NCI-H2227 treated with DMSO at 0.1 percent for 48 hours (cell line): Measurements from ENCODE around the gene FAM237A.

Source experiments
- DNase-seq: peaks from one replicate; lab custom pipeline; 2025; lab: John Stamatoyannopoulos, UW

FAM237A gene

DNA sequence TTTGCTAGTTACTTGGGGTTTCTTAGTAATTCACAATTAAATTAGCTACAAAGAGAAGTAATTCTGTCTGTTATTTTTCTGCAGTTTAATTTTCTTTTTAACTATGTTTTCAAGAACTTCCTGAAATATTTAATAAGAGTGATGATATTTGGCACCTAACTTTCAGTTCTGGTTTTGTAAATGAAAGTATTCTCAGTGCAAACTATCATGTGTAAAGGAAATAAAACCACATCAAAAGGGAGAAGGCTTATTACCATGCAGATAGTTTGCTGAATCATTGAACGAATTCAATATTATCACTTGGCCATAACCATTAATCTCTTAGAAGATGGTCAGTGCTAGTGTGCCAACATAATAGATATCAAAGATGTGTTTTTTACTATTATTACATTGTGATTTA lies 46.7 kb downstream of the FAM237A start:
- DNase-seq, result no peak

DNA sequence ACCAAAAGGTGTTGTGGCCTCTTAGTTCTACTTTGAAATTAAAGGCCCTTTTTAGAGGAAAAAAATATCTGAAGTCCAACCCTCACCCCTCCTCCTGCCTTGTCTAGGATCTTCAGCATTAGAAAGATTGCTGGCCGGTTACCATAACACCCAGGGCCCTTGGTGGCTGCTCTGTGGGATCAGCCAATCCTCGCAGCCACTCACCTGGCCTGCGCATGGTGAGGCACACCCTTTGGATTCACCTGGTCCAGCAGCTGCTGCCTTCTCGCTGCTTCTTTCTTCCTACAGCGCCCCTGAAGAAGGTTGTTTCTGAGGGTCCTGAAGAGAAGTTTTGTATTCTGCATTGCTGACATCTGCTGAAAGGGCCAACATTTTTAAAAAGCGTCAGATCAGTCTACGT lies 50.7 kb downstream of the FAM237A start:
- DNase-seq, result no peak

DNA sequence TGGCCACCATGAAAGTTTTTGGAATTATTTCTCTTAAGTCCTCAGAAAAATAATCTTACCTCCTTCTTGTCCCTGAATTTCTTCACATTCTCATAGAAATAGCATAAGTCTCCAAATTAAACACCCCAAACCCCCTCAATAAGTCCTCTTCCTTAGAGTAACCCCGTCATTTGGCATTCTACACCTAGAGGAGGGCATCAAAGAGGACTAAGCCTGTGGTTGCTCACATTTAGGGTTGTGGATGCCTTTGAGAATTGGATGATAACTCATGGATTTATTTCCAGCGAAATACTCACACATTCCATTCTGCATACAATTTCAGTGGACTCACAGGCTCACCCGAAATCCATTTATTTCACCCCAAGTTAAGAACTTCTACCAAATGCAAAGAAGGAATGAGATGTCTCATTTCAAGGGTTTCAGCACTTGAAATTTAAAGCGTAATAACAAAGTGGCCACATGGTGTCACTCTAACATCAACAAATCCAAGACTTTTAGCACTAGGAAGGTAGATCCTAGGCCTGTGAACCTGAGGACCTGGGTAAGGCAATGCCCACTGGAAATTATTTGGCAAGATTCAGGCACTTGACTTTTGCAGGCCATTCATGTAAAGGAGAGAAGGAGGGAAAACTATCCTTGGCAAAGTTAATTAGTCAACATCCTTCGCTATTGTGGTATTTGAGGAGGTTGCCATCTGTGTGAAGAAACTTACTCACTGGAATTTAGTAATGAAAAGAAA lies 51.3 kb downstream of the FAM237A start:
- peak; percentile 80 for DNase-seq

DNA sequence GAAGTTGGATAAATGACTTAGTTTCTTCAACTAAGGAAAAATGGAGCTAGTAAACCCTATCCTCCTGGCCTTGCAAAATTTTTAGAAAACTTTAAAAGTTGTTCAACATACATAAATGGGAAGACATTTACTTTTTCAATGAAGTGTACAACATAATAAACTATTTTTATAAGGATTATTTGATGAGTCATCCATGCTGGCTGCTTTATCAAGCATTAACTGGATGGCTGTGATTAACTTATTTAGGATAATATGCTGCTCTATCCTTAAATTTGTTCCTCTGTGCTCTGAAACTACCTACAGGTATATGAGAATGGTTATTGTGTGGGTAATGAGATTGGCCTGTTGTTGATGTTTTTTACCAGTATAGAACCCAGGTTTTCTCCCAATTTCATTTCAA lies 54.6 kb downstream of the FAM237A start:
- DNase-seq, result no peak

DNA sequence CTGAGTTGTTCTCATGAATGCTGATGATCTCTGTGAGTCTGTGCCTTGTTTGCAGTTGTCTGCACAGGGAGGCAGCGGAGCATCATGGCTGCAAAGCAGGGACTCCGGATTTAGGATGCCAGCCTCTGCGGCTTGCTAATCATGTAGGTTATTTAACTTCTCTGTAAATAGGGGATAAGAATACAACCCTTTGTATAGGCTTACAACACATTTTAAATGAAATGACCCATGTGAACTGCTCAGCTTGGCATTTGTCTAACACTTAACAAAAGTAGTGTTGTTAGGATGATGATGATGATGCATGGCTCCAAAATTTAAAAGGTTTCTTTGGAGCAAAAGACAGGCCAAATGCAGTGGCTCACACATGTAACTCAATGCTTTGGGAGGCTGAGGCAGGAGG lies 56.5 kb downstream of the FAM237A start:
- no peak for DNase-seq
